Suprapubic skin (tissue), 3 donors: ENCODE measurements around the gene NAALADL2.

Experiments used
- CTCF ChIP-seq, 2 donors: fragments of 200-600 bp in 1 of 2; fragments of 450-650 bp in 1 of 2; sonication (generic) in 1 of 2; IDR thresholded peaks; one replicate each; pipeline ENCODE4 v1.5.1; 2016 to 2019; ENCODE audit warnings: antibody characterized with exemption in 2 of 2, mild to moderate bottlenecking in 1 of 2, moderate library complexity in 1 of 2
- POLR2AphosphoS5 ChIP-seq, 3 donors: sonication (generic); formaldehyde crosslinking; IDR thresholded peaks; one replicate each; pipeline ENCODE4 v1.6.1; 2017; ENCODE audit warnings: antibody characterized with exemption in 3 of 3

GRCh38 chr3:175651716-175652115, 792.6 kb downstream of the NAALADL2 start:
- TF ChIP-seq CTCF (IDR thresholded peaks at IDR 0.05) (no peak), POLR2AphosphoS5 (IDR thresholded peaks at IDR 0.05) (no peak)
